HepG2 (cell line): ENCODE measurements around the gene TLCD1. TPM values are rescaled to one million over a fixed set of nuclear protein-coding genes. Genes with fewer than 3 reads are reported as not detected.
A peak's percentile ranks its signal among the peaks of the same experiment; 100 is the strongest.

Experiments used
- KDM3A ChIP-seq: IDR thresholded peaks from 2 replicates; pipeline ENCODE4 v1.6.1; 2018; ENCODE audit warnings: low read depth, missing compliant biosample characterization
- NCOA2 ChIP-seq: sonication (generic); formaldehyde crosslinking; IDR thresholded peaks from 2 replicates; pipeline ENCODE4 v1.8.0; 2022; ENCODE audit warnings: inconsistent platforms
- SKI ChIP-seq: fragments of 450-650 bp; IDR thresholded peaks from one replicate; pipeline ENCODE4 v1.6.1; 2018; ENCODE audit warnings: mild to moderate bottlenecking; ENCODE audit not compliant: partially characterized antibody
- SOX5 ChIP-seq: IDR thresholded peaks from 2 replicates; pipeline ENCODE4 v1.6.1; 2016; ENCODE audit warnings: borderline replicate concordance
- SOX6 ChIP-seq, 2 experiments: fragments of 450-650 bp in 1 of 2; sonication (generic) in 1 of 2; formaldehyde crosslinking in 1 of 2; IDR thresholded peaks; 2 replicates each; pipeline versions ENCODE4 v1.4.0 to v1.6.1; 2017 to 2020; ENCODE audit warnings: antibody characterized with exemption in 1 of 2, mild to moderate bottlenecking in 1 of 2, missing genetic modification reagents in 1 of 2
- TAF15 ChIP-seq: fragments of 200-400 bp; formaldehyde crosslinking; IDR thresholded peaks from one replicate; pipeline ENCODE4 v1.6.1; 2018; ENCODE audit warnings: mild to moderate bottlenecking, low read depth, low read length; ENCODE audit not compliant: poor library complexity, severe bottlenecking
- THAP9 ChIP-seq: sonication (generic); formaldehyde crosslinking; IDR thresholded peaks from 2 replicates; pipeline ENCODE4; 2020; ENCODE audit warnings: missing genetic modification reagents, mild to moderate bottlenecking, borderline replicate concordance
- ZKSCAN8 ChIP-seq: IDR thresholded peaks from 2 replicates; pipeline ENCODE4 v1.6.1; 2016; ENCODE audit warnings: borderline replicate concordance, missing genetic modification reagents, missing compliant biosample characterization
- ZNF510 ChIP-seq: sonication (generic); formaldehyde crosslinking; IDR thresholded peaks from 2 replicates; pipeline ENCODE4 v1.4.0; 2020; ENCODE audit warnings: low read depth, mild to moderate bottlenecking, missing genetic modification reagents
- ZNF570 ChIP-seq: sonication (generic); formaldehyde crosslinking; IDR thresholded peaks from 2 replicates; pipeline ENCODE4 v1.4.0; 2020; ENCODE audit warnings: mild to moderate bottlenecking, missing genetic modification reagents, borderline replicate concordance
- ZNF709 ChIP-seq: sonication (generic); formaldehyde crosslinking; IDR thresholded peaks from 2 replicates; pipeline ENCODE4 v1.5.0; 2020; ENCODE audit warnings: mild to moderate bottlenecking, missing genetic modification reagents
- ZNF777 ChIP-seq: sonication (generic); formaldehyde crosslinking; IDR thresholded peaks from 2 replicates; pipeline ENCODE4 v1.4.0; 2020; ENCODE audit warnings: missing genetic modification reagents
- ZNF788 ChIP-seq: sonication (generic); formaldehyde crosslinking; IDR thresholded peaks from 2 replicates; pipeline ENCODE4 v1.5.0; 2020; ENCODE audit warnings: mild to moderate bottlenecking, missing genetic modification reagents, borderline replicate concordance
- ZNF839 ChIP-seq: sonication (generic); formaldehyde crosslinking; IDR thresholded peaks from 2 replicates; pipeline ENCODE4 v1.4.0; 2020; ENCODE audit warnings: missing genetic modification reagents, mild to moderate bottlenecking, borderline replicate concordance
- ZXDC ChIP-seq: sonication (generic); formaldehyde crosslinking; IDR thresholded peaks from 2 replicates; pipeline ENCODE4 v1.5.0; 2020; ENCODE audit warnings: mild to moderate bottlenecking, missing genetic modification reagents
- polyA plus RNA-seq, 8 experiments: library from polyadenylated mRNA; depleted of rRNA in 3 of 8; stranded (reverse) in 7 of 8; unstranded in 1 of 8; fragments of >200 nt; fragmentation: Illumina TruSeq in 4 of 8; extraction: Trizol in 4 of 8; gene quantifications; 2 replicates each; pipeline versions ENCODE4 v1.2.1 to v1.2.3, GENCODE V29; 2011 to 2016; ENCODE audit warnings: low read depth in 4 of 8, missing spikeins in 1 of 8, mixed read lengths in 1 of 8; ENCODE audit not compliant: insufficient read depth in 1 of 8
- total RNA-seq, 5 experiments: library from RNA; depleted of rRNA; stranded (reverse); fragments of >200 nt; fragmentation: Illumina TruSeq; extraction: Trizol; gene quantifications; 2 replicates each; pipeline ENCODE4 v1.2.3, GENCODE V29; 2016; ENCODE audit warnings: low read depth in 1 of 5
- TF ChIP-seq, protein P1 (sequence below): sonication (generic); formaldehyde crosslinking; IDR thresholded peaks from 2 replicates; pipeline ENCODE4 v1.4.0; 2020; ENCODE audit warnings: missing genetic modification reagents

TLCD1 gene
- total and polyA plus RNA-seq, 2 of the 13 experiments (the other 11 are each of a cell fraction or from before 2014, with no cell fraction given): 14.9 to 19.6 TPM

- TF ChIP-seq SOX6 (IDR thresholded peaks at IDR 0.05) (no peak), SOX6 (CRISPR knock-in tag; IDR thresholded peaks at IDR 0.05) (peak; percentile 48), SKI (peak; percentile 16), SOX5 (CRISPR knock-in tag) (no peak), ZNF709 (CRISPR knock-in tag) (0 out of 2 replicates have a peak, but pooled peaks have one; percentile 54), KDM3A (CRISPR knock-in tag) (peak; percentile 99), ZXDC (CRISPR knock-in tag) (0 out of 2 replicates have a peak, but pooled peaks have one; percentile 13), ZNF788 (peak; percentile 58; the same call in 1 of the 2 replicates), ZNF839 (CRISPR knock-in tag) (no peak; the same call in 1 of the 2 replicates), ZNF777 (CRISPR knock-in tag) (0 out of 2 replicates have a peak, but pooled peaks have one; percentile 23), ZKSCAN8 (peak; percentile 52; the same call in 1 of the 2 replicates), ZNF570 (CRISPR knock-in tag) (0 out of 2 replicates have a peak, but pooled peaks have one; percentile 41), THAP9 (CRISPR knock-in tag) (peak; percentile 67; the same call in 1 of the 2 replicates), NCOA2 (0 out of 2 replicates have a peak, but pooled peaks have one; percentile 22), TAF15 (peak; percentile 79), ZNF510 (CRISPR knock-in tag) (peak; percentile 36; the same call in 1 of the 2 replicates)
- TF ChIP-seq, protein P1, sequence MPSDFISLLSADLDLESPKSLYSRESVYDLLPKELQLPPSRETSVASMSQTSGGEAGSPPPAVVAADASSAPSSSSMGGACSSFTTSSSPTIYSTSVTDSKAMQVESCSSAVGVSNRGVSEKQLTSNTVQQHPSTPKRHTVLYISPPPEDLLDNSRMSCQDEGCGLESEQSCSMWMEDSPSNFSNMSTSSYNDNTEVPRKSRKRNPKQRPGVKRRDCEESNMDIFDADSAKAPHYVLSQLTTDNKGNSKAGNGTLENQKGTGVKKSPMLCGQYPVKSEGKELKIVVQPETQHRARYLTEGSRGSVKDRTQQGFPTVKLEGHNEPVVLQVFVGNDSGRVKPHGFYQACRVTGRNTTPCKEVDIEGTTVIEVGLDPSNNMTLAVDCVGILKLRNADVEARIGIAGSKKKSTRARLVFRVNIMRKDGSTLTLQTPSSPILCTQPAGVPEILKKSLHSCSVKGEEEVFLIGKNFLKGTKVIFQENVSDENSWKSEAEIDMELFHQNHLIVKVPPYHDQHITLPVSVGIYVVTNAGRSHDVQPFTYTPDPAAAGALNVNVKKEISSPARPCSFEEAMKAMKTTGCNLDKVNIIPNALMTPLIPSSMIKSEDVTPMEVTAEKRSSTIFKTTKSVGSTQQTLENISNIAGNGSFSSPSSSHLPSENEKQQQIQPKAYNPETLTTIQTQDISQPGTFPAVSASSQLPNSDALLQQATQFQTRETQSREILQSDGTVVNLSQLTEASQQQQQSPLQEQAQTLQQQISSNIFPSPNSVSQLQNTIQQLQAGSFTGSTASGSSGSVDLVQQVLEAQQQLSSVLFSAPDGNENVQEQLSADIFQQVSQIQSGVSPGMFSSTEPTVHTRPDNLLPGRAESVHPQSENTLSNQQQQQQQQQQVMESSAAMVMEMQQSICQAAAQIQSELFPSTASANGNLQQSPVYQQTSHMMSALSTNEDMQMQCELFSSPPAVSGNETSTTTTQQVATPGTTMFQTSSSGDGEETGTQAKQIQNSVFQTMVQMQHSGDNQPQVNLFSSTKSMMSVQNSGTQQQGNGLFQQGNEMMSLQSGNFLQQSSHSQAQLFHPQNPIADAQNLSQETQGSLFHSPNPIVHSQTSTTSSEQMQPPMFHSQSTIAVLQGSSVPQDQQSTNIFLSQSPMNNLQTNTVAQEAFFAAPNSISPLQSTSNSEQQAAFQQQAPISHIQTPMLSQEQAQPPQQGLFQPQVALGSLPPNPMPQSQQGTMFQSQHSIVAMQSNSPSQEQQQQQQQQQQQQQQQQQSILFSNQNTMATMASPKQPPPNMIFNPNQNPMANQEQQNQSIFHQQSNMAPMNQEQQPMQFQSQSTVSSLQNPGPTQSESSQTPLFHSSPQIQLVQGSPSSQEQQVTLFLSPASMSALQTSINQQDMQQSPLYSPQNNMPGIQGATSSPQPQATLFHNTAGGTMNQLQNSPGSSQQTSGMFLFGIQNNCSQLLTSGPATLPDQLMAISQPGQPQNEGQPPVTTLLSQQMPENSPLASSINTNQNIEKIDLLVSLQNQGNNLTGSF (CRISPR knock-in tag): no peak
Measured at GRCh38 chr17:28726627-28727491, 826 bp upstream of the TLCD1 start (continued).
